Measurements from ENCODE around the gene KRTAP5-3.

Gene KRTAP5-3

GRCh38 chr11:1608363-1608762 lies at the start of gene KRTAP5-3:
Gene KRTAP5-3, minus strand, starts transcription at chr11:1608463. Its CDS starts 78 bp downstream, at chr11:1608385.
- Histone ChIP-seq H3K9me3 (no peaks in the 10 kb centered on the region), H3K36me3 (no peaks in the 10 kb centered on the region), H3K4me1 (ENCODE audit: control insufficient read depth in 1 of 2, insufficient read depth in 1 of 2, low read depth in 1 of 2, low read length in 1 of 2) (no peaks in the 10 kb centered on the region), H3K4me3 (ENCODE audit: low read depth in 1 of 2, low read length in 1 of 2) (no peak within 1 kb of the TSS), H3K27me3 (peaks cover 51% of the 10 kb centered on the region), H3K27ac (no peak within 1 kb of the TSS)
- TF ChIP-seq CTCF (IDR thresholded peaks at IDR 0.05): no peak

GRCh38 chr11:1656670-1657069 lies 48.4 kb upstream of the KRTAP5-3 start:
- Histone ChIP-seq H3K4me1 (ENCODE audit: control insufficient read depth in 1 of 2, insufficient read depth in 1 of 2, low read depth in 1 of 2, low read length in 1 of 2) (no peaks in the 10 kb centered on the region), H3K27me3 (peaks cover 71% of the 10 kb centered on the region)
- no peak for TF ChIP-seq CTCF (IDR thresholded peaks at IDR 0.05)

GRCh38 chr11:1656061-1656441 lies 47.8 kb upstream of the KRTAP5-3 start:
- H3K36me3 ChIP-seq: no peaks in the 10 kb centered on the region
- H3K9me3 ChIP-seq: no peaks in the 10 kb centered on the region
- TF ChIP-seq CTCF (IDR thresholded peaks at IDR 0.05): no peak
- no peaks in the 10 kb centered on the region for H3K4me1 ChIP-seq (ENCODE audit: control insufficient read depth in 1 of 2, insufficient read depth in 1 of 2, low read depth in 1 of 2, low read length in 1 of 2)
- no peak overlapping the region for H3K27ac ChIP-seq
- no peak overlapping the region for H3K4me3 ChIP-seq (ENCODE audit: low read depth in 1 of 2, low read length in 1 of 2)
- H3K27me3 ChIP-seq: peaks cover 71% of the 10 kb centered on the region

More at GRCh38 chr11:1656670-1657069, 48.4 kb upstream of the KRTAP5-3 start:
- Histone ChIP-seq H3K36me3 (no peaks in the 10 kb centered on the region), H3K4me3 (ENCODE audit: low read depth in 1 of 2, low read length in 1 of 2) (no peak overlapping the region), H3K9me3 (no peaks in the 10 kb centered on the region), H3K27ac (no peak overlapping the region)

GRCh38 chr11:1655168-1656060 lies 47.2 kb upstream of the KRTAP5-3 start:
- Histone ChIP-seq H3K9me3 (no peaks in the 10 kb centered on the region), H3K36me3 (no peaks in the 10 kb centered on the region), H3K27ac (no peak overlapping the region), H3K4me1 (ENCODE audit: control insufficient read depth in 1 of 2, insufficient read depth in 1 of 2, low read depth in 1 of 2, low read length in 1 of 2) (no peaks in the 10 kb centered on the region), H3K27me3 (peaks cover 69% of the 10 kb centered on the region), H3K4me3 (ENCODE audit: low read depth in 1 of 2, low read length in 1 of 2) (no peak overlapping the region)
- no peak for TF ChIP-seq CTCF (IDR thresholded peaks at IDR 0.05)

GRCh38 chr11:1654388-1655167 lies 46.3 kb upstream of the KRTAP5-3 start:
- Histone ChIP-seq H3K27ac (no peak overlapping the region), H3K36me3 (no peaks in the 10 kb centered on the region), H3K27me3 (peaks cover 60% of the 10 kb centered on the region), H3K9me3 (no peaks in the 10 kb centered on the region), H3K4me3 (ENCODE audit: low read depth in 1 of 2, low read length in 1 of 2) (no peak overlapping the region), H3K4me1 (ENCODE audit: control insufficient read depth in 1 of 2, insufficient read depth in 1 of 2, low read depth in 1 of 2, low read length in 1 of 2) (no peaks in the 10 kb centered on the region)
- no peak for TF ChIP-seq CTCF (IDR thresholded peaks at IDR 0.05)
